Epithelial cell of proximal tubule (primary cell): ENCODE results near the gene PPT1. TPM values are rescaled to one million over a fixed set of nuclear protein-coding genes. Genes with fewer than 3 reads are reported as not detected.

ENCODE experiments used
- DNase-seq: peaks from one replicate; pipeline ENCODE4 v3.0.0-alpha.2; 2011; ENCODE audit warnings: low read depth
- H3K4me3 ChIP-seq: 2 replicates; pipeline ENCODE4 v1.5.1; 2011; ENCODE audit warnings: low read depth, mild to moderate bottlenecking, low read length
- total RNA-seq: library from RNA; depleted of rRNA; stranded (reverse); fragments of >200 nt; gene quantifications from 2 replicates; pipeline ENCODE4 v1.2.3, GENCODE V29; 2015
- TF ChIP-seq, protein P1 (sequence below): conservative IDR thresholded peaks from 2 replicates; pipeline ENCODE4 v1.5.1; 2012; ENCODE audit warnings: low read depth, mild to moderate bottlenecking, low read length

PPT1 gene
- 29.6 and 70.8 TPM in 2 replicates for total RNA-seq

DNA sequence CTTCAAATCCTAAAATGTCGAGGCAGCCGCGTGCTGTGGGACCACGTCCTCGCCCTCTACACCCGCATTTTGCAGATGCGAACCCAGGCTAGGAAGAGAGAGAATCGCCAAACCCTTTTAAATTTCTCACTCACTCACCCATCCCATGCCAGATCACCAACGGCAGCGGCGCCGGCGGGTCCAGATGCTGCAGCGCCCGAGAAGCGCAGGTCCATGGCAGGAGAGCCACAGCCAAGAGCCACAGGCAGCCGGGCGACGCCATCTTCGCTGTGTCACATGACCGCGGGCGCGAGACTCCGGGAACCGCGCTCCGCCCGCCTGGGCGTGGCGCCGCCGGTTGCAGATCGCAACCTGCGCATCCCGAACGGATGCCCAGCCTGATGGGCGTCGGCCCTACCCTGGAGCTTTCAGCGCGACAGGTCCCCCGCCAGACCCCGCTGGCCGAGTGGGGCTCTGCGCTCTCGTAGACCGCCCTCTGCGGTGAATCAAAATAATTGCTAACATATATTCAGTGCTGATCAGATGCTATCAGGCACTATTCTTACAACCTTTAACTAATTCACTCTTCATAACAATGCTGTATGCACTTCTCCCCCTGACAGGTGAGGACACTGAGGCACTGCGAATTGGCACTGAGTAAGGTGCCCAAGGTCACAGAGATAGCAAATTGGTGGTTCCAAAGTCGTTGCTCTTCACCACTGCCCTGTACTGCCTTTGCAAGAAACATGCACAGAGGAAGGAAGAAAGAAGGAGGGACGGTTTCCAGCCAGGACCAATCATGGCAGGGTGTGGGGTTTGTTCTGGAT is at the start of gene PPT1:
Gene PPT1, minus strand, starts transcription at position 276 of the 806 bp plus-strand sequence. Its CDS starts 14 bp downstream, at position 262.
- no peak for DNase-seq
- peak within 1 kb of the TSS; percentile 72 for H3K4me3 ChIP-seq
- TF ChIP-seq, protein P1, sequence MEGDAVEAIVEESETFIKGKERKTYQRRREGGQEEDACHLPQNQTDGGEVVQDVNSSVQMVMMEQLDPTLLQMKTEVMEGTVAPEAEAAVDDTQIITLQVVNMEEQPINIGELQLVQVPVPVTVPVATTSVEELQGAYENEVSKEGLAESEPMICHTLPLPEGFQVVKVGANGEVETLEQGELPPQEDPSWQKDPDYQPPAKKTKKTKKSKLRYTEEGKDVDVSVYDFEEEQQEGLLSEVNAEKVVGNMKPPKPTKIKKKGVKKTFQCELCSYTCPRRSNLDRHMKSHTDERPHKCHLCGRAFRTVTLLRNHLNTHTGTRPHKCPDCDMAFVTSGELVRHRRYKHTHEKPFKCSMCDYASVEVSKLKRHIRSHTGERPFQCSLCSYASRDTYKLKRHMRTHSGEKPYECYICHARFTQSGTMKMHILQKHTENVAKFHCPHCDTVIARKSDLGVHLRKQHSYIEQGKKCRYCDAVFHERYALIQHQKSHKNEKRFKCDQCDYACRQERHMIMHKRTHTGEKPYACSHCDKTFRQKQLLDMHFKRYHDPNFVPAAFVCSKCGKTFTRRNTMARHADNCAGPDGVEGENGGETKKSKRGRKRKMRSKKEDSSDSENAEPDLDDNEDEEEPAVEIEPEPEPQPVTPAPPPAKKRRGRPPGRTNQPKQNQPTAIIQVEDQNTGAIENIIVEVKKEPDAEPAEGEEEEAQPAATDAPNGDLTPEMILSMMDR = no peak

DNA sequence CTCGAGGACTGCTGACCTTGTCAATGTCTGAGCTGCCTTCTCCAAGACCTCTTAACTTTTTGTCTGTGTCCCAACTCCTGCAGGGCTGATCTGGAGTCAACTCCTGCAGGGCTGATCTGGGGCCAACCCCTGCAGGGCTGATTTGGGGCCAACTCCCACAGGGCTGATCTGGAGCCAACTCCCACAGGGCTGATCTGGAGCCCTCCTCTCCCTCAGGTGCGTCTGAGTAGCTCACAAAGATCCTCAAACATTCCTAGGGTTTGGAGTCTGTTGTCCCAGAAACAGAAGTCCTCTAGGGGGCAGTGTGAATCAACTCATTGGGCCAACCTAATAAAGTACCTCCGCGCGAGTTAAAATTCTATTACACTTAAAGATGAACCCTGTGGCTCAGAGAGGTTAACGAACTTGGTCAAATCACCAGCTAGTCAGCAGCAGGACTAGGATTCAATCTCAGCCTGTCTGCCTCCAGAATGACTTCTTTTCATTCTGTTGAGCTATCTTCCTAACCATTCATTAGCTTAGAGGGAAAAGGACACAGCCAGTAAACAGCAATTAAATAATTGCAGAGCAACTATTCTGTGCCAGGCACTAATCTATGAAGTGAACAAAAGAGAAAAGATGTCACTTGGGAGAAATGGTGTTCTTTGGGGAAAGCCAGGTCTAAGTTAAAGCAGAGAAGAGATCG is 47.0 kb upstream of the PPT1 start:
- H3K4me3 ChIP-seq = no peak overlapping the region
- TF ChIP-seq, protein P1 = peak; percentile 90
- DNase-seq = no peak

DNA sequence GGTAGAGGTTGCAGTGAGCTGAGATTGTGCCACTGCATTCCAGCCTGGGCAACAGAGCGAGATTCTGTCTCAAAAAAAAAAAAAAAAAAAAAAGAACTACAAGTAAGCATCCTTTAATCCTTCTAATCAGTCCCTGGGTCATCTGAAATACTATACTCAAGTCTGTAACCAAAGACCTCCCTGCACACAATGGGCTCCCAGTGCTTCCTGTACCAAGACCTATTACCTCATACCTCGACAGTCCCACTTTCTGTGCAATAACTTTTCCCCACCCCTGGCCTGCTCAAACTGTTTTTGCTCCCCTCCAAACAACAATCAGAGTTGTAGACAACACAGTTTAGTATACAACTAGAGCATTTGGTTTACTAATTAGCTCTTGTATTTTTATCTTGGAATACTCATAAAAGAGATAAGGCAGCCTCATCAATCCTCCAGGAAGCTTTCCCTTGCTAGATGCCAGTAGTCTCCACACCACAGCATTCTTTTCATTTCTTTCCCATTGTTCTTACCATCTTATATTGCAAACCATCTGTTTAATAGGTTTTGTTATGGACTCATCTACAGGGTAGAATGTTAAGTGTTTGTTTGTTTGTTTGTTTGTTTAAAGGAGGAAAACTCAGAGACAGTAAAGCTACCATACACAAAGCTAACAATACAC is 45.0 kb upstream of the PPT1 start:
- no peak for DNase-seq
- TF ChIP-seq, protein P1 = no peak
- no peak overlapping the region for H3K4me3 ChIP-seq

DNA sequence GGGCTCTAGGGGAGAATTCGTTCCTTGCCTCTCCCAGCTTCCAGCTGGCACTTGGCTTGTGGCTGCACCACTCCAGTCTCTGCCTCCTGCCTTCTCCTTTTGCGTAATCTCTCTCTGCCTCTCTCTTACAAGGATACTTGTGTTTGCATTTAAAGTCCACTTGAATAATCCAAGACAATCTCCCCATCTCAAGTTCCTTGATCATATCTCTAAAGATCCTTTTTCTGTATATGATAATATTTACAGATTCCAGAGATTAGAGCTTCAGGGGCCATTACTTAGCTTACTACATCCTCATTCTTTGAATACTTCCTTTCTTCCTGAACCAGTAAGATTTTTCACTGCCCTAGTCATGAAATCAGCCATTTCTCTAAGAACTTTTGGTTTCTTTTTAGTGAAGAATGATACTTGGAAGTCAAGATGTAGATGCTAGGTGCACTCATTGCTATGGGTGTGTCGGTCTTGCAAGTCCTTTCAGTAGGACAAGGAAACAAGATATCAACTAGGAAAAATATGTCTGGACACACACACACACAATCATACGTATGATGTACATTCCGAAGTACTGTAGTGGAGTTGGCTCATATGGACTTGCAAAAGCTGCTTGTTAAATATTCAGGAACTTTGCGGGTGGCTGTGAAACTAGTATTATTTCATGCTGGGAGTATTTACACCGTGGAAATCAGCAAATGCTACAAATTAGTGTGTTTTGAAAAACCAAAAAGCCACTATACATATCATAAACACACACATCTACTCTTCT is 43.3 kb upstream of the PPT1 start:
- TF ChIP-seq, protein P1 = no peak
- no peak overlapping the region for H3K4me3 ChIP-seq
- no peak for DNase-seq

DNA sequence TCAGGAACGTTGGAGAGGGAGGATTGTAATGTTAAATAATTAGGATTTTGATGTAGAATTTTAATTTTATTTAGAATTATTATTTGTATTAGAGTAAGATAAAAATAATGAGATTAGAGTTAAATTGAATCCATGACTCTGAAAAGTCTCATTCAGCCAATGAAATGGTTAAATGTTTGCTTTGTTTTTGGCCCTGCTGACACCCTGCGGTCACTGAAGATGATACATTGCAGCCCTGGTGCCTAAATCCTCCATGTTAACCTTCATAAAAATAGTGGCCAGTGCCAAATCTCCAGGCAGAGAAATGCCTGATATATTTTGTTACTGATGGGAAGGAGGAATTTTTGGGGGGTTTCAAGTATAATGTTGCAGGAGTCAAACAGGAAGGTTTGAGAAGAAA is 36.8 kb upstream of the PPT1 start:
- TF ChIP-seq, protein P1 = no peak
- DNase-seq = no peak
- no peak overlapping the region for H3K4me3 ChIP-seq

DNA sequence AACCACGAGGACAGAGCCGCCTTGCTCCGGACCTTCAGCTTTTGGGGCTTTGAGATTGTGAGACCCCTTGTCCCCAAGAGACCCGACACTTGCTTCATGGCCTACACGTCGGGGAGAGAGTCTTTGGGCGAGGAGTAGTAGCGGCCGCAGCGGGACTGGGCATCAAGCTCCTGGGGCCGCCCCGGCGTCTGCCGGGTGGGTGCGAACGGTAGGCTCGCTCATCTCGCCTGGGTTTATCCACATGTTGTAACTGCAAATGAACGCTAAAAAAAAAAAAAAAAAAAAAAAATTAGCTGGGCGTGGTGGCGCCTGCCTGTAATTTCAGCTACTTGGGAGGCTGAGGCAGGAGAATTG is 36.2 kb upstream of the PPT1 start:
- TF ChIP-seq, protein P1 = no peak
- no peak for DNase-seq
- no peak overlapping the region for H3K4me3 ChIP-seq
